Fibroblast of lung (primary cell): Measurements from ENCODE around the gene LUZP4.

Experiments used
- EZH2 ChIP-seq: IDR thresholded peaks from 2 replicates; pipeline ENCODE4 v1.5.1; 2012; ENCODE audit warnings: low read length, control low read depth, mild to moderate bottlenecking; ENCODE audit errors: missing control alignments
- TF ChIP-seq, protein P1 (sequence below), 2 donors: IDR thresholded peaks in 1 of 2; conservative IDR thresholded peaks in 1 of 2; 1 replicate in 1 of 2; 2 replicates in 1 of 2; pipeline ENCODE4 v1.5.1; 2011 to 2012; ENCODE audit warnings: low read length in 2 of 2, control low read depth in 1 of 2, inconsistent platforms in 1 of 2, low read depth in 1 of 2, mild to moderate bottlenecking in 1 of 2

DNA sequence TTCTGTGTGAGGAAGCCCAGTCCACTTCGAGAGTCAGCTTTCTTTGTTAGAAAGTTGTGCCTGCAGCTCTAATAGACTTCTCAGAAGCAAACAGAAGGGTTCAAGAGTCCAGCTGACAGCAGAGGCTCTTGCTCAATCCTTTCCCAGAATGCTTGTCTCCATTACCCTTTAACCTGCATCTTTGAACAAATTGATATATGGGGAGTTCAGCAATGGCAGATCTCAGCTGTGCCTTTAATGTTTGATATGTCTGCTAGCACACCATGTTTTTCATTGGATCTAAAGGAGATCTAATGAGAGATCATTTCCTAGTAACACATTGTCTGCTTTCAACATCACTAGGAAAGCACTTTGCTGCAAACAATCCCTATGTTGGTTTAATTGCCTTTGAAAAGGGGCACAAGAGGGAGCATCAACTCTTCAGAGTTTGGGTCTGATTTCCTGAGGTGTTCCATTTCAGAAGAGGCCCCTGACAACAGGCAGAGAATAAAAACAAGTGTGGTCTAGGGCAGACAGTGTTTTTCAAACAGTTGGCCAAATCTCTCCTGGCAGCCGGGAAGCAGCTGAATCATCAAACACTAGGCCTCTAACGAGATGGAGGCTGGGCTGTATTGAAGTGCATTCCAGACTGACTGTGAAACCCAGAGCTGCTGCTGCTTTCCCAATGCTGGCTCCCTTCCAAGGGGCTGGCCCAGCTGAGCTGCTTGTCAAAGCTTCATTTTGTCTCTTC is 55.5 kb downstream of the LUZP4 start:
- TF ChIP-seq, protein P1, sequence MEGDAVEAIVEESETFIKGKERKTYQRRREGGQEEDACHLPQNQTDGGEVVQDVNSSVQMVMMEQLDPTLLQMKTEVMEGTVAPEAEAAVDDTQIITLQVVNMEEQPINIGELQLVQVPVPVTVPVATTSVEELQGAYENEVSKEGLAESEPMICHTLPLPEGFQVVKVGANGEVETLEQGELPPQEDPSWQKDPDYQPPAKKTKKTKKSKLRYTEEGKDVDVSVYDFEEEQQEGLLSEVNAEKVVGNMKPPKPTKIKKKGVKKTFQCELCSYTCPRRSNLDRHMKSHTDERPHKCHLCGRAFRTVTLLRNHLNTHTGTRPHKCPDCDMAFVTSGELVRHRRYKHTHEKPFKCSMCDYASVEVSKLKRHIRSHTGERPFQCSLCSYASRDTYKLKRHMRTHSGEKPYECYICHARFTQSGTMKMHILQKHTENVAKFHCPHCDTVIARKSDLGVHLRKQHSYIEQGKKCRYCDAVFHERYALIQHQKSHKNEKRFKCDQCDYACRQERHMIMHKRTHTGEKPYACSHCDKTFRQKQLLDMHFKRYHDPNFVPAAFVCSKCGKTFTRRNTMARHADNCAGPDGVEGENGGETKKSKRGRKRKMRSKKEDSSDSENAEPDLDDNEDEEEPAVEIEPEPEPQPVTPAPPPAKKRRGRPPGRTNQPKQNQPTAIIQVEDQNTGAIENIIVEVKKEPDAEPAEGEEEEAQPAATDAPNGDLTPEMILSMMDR (conservative IDR thresholded peaks at IDR 0.05 in 1 of 2, IDR thresholded peaks at IDR 0.05 in 1 of 2; ENCODE audit: low read depth in 1 of 2, low read length in 2 of 2): no peak
- TF ChIP-seq EZH2: no peak
